BLaER1 (cell line): Measurements from ENCODE around the gene TOMM20.

Source experiments
- H3K27ac ChIP-seq: shearing (Covaris generic); formaldehyde crosslinking; 2 replicates; pipeline ENCODE4 v1.8.1; 2022
- H3K27me3 ChIP-seq: shearing (Covaris generic); formaldehyde crosslinking; 2 replicates; pipeline ENCODE4 v1.8.1; 2022
- H3K36me3 ChIP-seq: shearing (Covaris generic); formaldehyde crosslinking; 2 replicates; pipeline ENCODE4 v1.8.1; 2022
- H3K4me1 ChIP-seq: shearing (Covaris generic); formaldehyde crosslinking; 2 replicates; pipeline ENCODE4 v1.8.1; 2022
- H3K4me2 ChIP-seq: shearing (Covaris generic); formaldehyde crosslinking; 2 replicates; pipeline ENCODE4 v1.8.1; 2022
- H3K4me3 ChIP-seq: shearing (Covaris generic); formaldehyde crosslinking; 2 replicates; pipeline ENCODE4 v1.8.1; 2022
- H3K9ac ChIP-seq: shearing (Covaris generic); formaldehyde crosslinking; 2 replicates; pipeline ENCODE4 v1.8.1; 2022
- H3K9me3 ChIP-seq: shearing (Covaris generic); formaldehyde crosslinking; 2 replicates; pipeline ENCODE4 v1.8.1; 2022
- H4K20me1 ChIP-seq: shearing (Covaris generic); formaldehyde crosslinking; 2 replicates; pipeline ENCODE4 v1.8.1; 2022
- Cebpa-rat ChIP-seq: shearing (Covaris generic); IDR thresholded peaks from 2 replicates; pipeline ENCODE4 v1.8.1; 2022

TOMM20 gene

GRCh38 chr1:235067396-235068157, 61.1 kb downstream of the TOMM20 start:
- no peaks in the 10 kb centered on the region for H4K20me1 ChIP-seq
- H3K9ac ChIP-seq, result no peak overlapping the region
- H3K36me3 ChIP-seq, result no peaks in the 10 kb centered on the region
- no peak for TF ChIP-seq Cebpa-rat
- H3K27ac ChIP-seq, result peak overlapping the region; percentile 2; the same call in 1 of the 2 replicates
- H3K9me3 ChIP-seq, result no peaks in the 10 kb centered on the region
- peaks cover 40% of the 10 kb centered on the region for H3K4me1 ChIP-seq
- H3K4me2 ChIP-seq, result peak overlapping the region; percentile 27
- no peaks in the 10 kb centered on the region for H3K27me3 ChIP-seq
- no peak overlapping the region for H3K4me3 ChIP-seq

GRCh38 chr1:235063068-235063765, 65.4 kb downstream of the TOMM20 start:
- Histone ChIP-seq H3K9ac (peak overlapping the region; percentile 53; the same call in 1 of the 2 replicates), H3K4me2 (peak overlapping the region; percentile 78)

GRCh38 chr1:235060607-235061470, 67.8 kb downstream of the TOMM20 start:
- Histone ChIP-seq H3K36me3 (no peaks in the 10 kb centered on the region), H3K27ac (no peak overlapping the region), H3K9me3 (no peaks in the 10 kb centered on the region), H3K4me2 (peak overlapping the region; percentile 43), H3K4me3 (no peak overlapping the region), H3K27me3 (no peaks in the 10 kb centered on the region), H3K9ac (no peak overlapping the region), H3K4me1 (peaks cover 54% of the 10 kb centered on the region), H4K20me1 (no peaks in the 10 kb centered on the region)
- no peak for TF ChIP-seq Cebpa-rat

More at GRCh38 chr1:235063068-235063765, 65.4 kb downstream of the TOMM20 start:
- TF ChIP-seq Cebpa-rat, result no peak
- Histone ChIP-seq H3K27me3 (no peaks in the 10 kb centered on the region), H3K4me3 (peak overlapping the region; percentile 19; the same call in 1 of the 2 replicates), H3K9me3 (no peaks in the 10 kb centered on the region), H3K36me3 (no peaks in the 10 kb centered on the region), H3K27ac (peak overlapping the region; percentile 55), H4K20me1 (no peaks in the 10 kb centered on the region), H3K4me1 (peaks cover 67% of the 10 kb centered on the region)
